Smooth muscle cell of the brain vasculature (primary cell): Measurements from ENCODE around the gene RNF175.
A peak's percentile ranks its signal among the peaks of the same experiment; 100 is the strongest.

Experiments
- DNase-seq: peaks from one replicate; pipeline ENCODE4 v3.0.0-alpha.2; 2012; ENCODE audit warnings: low read depth, low spot score

The RNF175 gene

DNA sequence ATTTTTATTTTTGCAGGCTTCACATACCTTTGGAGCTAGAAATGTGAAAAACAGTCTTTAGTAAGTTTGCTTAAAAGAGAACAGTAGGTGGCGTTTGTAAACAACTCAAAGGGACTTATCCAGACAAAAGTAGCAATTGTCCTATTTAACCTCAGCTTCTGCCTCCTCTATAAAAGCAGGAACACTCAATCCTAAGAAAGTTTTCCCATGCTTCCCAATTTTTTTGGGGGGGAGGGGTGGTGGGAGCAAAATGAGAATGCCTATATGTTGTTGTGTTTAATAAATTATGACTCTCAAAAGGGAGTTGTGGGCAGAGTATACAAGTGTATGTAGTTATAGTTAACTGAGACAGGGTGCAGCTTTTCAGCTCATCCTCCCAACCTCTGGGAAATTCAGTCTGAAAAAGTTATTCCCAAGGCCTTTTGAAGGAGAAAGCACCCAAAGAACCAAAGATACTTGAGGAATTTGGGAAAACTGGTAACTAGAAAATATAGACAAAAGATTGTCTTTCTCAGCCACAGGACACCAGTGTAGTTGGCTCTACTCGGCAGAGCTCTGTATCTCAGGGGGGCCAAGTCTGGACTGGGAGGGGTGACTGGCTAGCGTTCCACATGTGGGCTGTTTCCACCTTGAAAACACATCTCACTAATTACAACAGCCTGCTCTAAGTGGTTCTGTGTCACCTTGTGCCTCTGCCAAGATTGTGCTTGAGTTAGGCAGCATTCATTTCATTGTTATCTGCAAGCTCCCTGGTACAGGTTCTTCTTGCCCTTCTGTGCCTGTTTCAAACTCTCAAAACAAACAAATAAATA, 26.3 kb upstream of the RNF175 start:
- DNase-seq: no peak

DNA sequence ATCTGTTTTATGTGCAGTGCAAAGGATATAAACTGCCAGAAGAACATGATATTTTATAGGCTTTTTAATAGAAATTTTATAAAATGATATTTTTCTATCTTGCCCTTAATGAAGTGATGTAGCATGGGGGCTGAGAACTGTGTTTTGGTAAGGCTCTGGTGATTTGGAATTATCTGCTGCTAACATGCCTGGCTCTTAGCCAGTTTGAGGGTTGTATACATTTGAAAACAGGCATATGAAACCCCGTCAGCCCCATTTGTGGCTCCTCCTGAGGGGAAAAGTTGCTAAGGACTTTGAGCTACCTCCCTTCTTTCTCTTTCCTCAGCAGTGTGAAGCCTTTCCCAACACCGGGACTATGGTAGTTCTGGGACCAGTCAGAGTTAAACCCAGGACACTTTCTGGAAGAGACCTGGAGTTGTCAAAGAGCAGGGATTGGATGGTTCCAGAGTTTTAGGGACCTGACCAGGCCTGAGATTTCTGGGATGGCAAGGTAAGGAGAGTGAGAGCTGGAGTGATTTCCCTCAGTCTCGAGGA, 24.4 kb upstream of the RNF175 start:
- DNase-seq: no peak

DNA sequence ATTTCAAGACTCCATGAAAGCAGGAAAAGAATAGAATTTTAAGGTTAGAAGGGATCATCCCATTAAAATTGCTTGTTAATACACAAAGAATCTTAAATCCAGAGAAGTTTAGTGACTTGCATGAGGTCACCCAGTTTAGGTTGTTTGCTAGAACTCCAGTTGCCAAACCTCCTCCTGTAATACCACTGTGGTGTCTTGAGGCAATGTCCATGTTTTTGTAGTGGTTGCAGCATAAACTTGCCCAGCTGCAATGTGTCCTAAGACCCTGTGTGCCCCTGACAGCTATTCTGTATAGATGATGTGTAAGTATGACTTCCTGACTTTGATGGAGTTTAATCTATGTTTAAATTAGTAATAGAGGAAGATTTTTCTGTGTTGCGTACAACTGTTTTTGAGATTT, 22.8 kb upstream of the RNF175 start:
- no peak for DNase-seq

DNA sequence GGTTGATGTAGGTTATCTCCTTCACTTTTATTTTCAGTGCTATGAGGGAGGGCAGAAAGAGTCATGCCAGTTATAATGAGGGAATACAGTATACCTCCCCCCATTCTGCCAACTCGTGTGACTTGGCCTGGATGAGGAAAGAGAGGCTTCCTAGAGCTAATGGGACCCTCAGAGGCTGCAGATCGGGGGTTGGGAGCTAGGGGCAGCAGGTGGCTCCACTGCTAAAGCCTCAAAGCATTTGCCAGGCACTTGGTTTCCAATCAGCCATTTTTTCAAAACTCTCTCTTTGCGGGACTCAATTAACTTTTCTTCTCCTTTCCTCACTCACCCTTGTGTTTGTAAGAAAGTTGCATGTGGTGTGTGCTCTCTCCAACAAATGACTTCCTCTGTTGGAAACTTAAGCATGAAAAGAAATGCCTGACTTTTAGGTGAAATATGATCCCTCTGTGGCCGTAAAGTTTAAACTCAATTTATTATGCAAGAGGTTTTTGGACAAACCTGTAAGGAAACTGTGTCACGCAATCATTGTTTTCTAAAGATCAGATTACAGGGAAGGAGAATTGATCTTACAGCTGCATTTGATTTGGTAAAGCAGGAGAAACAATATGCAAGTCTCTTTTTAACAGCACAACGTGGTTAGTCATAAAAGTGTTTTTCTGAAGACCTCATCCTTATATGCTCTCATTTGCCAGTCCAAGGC, 22.0 kb upstream of the RNF175 start:
- DNase-seq: no peak

DNA sequence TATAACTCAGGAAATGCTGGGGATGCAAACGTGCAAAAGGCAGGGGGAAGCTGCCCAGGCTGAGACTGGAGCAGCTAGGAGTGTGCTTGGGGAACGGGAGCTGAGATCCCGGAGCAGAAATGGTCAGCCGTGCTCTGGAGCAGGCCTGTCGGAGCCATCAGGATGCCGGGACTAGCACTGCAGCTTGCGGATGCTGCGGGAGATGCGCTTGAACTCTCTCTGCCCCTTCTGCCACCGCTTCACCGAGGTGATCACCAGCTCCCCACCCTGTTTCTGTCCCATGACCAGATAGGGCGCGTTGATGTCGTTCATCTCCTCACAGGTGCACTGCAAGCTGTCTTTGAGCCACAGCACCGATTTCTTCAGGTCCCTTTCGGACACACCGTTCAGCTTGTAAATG, 21.5 kb upstream of the RNF175 start:
- DNase-seq: no peak

DNA sequence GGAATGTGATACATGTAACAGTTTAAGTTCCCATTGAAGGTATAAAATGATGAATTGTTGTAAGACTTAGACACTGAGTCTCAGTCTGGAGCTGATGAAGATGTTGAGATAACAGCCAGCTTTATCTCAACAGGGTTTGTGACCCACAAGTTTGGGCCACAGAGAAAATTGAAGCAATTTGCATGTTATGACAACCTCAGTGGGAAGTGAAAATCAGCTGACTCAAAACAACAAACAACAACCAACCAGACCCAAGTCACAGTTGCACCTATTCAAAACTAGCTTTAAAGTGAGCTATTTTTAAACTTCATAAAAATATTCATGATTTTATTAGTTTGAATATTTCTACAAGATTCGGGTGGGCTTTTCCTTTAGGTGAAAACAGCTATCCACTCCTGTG, 21.1 kb upstream of the RNF175 start:
- DNase-seq: no peak

DNA sequence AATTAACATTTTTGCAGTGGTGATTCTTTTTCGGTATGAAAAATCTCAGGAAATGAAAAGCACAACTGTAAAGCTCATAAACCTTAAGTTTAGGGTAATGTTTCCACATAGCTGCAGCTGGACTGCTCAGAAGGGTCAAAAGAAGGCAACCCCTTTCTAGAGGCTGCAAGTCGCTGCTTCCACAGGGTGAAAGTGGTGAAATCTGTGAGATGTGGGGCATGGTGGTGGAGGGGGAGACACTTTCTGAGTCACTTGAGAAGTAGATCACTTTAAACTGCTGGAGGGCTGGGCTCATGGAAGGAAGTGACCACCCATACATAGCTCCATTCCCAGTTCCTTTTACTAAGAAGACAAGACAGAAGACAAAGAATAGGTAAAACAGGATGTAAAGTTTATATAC, 20.4 kb upstream of the RNF175 start:
- DNase-seq: no peak

DNA sequence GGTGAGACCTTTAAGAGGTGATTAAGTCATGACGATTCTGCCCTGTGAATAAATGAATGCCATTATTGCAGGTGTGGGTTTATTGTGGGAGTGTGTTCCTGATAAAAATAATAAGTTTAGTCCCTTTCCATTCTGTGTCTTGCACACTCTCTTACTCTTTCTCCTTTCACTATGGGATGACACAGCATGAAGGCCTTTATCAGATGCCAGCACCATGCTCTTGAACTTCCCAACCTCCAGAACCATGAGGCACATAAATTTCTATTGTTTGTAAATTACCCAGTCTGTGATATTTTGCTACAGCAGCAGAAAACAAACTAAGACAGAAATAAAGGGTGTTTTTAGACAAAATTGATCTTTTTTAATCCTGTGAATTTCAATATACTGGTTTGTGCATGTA, 18.6 kb upstream of the RNF175 start:
- DNase-seq: no peak

DNA sequence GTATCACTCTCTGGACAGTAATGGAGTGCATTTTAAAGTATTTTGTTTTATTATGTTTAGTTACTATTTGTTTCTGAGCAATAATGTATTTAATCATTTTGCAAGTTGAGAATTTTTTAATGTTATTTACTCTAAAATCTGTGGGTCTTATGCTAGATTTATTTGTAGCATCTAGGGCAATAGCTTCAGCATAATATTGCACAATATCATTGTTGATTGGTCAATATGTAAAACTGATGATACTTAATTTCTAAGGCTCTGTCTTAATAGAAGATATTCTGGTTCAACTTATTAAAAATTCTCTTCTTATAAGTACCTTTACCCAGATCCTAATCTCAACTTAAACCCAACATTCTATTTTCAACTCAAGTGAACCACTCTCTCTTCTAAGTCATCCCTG, 17.6 kb upstream of the RNF175 start:
- no peak for DNase-seq

DNA sequence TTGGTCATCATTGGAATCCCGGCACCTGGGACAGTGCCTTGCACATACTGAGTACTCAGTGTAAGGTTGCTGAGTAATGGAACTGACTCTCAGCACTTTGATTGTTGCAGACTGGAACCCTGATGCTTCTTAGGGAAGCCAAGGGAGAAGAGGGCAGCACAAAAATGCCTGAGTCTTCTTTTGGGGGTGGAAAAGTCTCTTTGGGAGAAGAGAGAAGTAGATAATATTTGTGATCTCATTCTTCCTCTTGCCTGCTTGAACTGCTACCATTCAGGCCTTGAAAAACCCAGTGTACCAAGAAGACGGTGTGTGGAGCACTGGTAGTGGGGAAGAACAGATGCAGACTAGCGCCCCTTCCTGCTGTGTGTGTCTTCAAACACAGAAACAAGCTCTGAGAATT, 16.8 kb upstream of the RNF175 start:
- no peak for DNase-seq

DNA sequence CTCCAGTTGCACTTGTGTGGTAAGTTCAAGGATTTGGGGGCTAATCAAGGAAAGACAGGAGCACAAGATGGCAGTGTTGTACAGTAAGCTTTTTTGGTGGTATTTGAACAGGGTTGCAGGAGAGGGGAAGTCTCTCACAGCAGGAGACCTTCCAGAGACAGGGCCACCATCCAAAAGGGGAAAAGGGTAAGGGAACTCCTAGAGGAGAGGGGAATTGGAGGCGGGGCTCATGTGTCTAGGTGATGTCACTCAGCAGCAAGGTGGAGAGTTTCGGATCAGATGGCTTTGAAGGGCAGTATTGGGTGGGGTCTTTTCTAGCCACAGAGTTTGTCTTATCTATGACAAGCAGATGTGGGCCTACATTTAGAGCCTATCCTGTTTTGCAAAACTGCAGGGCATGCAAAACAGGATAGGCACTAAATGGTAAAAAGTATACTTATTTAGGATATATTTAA, 13.4 kb upstream of the RNF175 start:
- DNase-seq: no peak

DNA sequence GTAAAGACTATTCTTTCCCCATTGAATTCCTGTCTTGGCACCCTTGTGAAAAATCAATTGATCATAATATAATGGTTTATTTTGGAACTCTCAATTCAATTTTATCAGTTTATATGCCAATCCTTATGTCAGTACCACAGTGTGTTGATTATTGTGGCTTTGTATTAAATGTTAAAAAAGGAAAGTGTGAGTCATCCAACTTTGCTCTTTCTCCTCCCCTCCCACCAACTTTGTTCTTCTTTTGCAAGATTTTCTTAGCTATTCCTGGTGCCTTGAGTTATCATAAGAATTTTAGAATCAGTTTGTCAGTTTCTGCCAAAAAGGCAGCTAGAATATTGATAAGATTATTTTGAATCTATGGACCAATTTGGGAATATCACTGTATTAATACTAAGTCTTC, 11.2 kb upstream of the RNF175 start:
- no peak for DNase-seq

DNA sequence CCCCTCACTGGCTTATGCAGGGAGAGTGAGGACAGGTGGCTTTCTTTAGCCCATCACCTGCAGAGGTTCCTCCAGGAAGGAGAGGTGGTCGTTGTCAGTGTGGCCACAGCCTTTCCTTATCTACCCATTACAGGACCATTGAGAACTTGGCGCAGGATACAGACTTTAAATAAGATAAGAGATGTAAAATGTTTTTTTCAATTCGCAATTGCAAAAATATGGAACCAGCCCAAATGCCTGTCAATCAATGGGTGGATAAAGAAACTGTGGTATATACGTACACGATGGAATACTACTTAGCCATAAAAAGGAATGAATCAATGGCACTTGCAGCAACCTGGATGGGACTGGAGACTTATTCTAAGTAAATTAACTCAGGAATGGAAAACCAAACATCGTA, 6.9 kb upstream of the RNF175 start:
- DNase-seq: no peak

DNA sequence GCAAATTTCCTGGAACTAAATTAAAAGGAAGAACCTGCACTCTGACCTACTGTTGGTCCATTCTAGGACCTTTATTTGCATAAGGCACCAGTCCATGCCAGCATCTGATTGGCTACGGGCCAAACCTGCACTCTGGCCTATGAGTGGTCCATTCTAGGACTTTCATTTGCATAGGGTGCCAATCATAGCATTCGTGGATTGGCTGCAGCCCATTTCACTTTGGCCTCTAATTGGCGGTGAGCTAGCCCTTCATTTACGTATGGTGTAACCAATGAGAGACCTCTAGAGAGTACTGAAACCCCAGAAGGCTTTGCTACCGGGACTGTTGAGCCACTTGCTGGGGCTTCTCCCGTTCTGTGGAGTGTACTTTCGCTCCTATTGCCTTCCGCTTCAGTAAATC, 6.1 kb upstream of the RNF175 start:
- no peak for DNase-seq

DNA sequence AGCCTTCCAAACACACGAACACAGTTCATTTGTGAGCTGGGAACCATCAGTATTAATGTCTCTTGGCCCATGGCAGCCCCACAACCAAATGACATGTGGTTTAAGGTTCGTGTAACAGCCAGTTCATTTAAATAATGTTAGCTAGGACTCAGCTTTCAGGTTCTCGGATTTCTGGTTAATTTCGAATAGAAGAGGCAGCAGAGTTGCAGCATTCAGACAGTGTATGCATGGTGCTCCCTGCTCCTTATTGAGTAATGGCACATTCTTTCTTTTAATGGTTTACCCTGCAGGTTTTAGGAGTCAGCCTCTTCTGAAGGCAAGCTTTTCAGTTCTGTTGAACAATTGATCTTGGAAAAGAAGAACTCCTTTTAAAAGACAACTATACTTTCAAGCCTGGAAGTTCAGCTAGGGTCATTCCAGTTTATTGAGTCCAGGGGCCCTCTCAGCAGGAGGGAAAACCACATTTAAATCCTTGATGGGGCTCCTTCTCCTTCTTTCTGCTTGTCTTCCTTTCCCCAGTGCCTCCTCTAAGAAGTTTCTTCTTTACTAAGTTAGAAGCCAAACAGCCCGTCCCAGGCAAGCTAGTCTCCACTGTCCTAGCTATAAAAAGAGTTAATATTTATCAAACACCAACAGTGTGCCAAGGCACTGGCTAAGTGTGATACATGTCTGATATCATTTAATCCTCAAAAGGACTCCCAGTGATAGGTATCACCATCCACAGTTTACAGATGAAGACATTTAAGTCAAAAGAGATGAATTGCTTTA, 5.0 kb upstream of the RNF175 start:
- no peak for DNase-seq

DNA sequence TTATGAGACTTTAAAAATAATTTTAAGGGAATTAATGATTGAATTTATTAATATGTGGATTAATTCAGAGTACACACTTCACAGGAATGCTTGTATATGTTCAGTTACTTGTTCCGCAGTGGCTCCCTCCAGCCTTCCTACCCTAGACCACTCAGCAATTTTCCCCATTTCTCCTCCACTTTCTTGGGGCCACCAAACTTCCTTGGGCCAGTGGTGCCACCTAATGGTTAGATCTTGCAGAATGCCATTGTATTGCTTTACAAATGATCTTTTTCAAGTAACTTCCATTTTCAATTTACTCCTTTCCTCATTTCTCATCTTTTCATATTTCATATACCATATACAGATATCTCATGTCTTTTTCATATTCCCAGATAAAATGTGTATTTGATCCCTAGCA, 3.6 kb upstream of the RNF175 start:
- no peak for DNase-seq

DNA sequence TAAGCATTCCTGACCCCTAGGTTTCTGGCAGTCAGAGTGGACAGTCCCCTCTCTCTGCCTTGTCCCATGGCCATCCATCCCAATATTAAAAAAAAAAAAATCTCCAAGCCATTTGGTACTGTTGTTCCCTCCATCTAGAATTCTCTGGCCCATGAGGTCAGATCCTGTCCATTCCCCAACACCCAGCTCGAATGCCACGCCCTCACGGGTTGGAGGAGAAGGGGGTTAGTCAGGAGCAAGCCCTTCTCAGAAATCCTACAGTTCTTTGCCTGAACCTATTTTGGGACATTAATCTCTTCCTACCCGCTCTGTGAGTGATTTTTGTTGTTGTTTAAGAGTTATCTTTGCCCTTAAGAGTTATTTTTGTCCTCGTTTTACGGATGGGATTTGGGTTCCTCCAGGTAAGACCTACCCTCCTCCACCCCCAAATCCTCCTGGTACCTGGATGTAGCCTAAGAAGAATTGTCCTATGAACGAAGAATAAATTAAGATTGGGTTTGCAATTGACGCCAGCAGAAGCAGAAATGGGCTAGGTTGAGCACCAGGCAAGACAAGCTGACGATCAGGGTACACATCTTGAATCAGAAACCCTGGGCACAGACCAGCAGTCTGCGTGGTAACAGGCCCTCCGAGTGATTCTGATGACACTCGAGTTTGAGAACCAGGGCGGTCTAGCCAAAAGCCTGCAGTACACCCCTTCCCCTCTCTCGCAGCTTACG, 977 bp downstream of the RNF175 start:
- no peak for DNase-seq

DNA sequence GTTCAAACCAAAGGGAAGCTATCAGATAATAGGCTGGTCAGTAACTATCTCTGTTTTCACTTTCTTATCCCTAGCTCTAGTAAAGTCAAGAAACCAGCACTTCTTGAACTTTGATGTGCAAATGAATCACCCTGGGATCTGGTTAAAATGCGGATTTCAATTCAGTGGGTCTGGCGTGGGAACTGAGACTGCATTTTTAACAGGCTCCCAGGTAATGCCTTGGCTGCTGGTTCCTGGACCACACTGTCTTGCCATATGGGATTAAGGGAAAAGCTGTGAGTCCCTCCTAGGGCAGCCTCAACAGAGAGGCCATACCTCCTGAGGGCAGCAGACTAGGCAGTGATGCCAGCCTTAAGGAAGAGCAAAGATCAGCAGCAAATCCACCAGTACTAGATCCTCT, 1.7 kb downstream of the RNF175 start:
- DNase-seq: no peak

DNA sequence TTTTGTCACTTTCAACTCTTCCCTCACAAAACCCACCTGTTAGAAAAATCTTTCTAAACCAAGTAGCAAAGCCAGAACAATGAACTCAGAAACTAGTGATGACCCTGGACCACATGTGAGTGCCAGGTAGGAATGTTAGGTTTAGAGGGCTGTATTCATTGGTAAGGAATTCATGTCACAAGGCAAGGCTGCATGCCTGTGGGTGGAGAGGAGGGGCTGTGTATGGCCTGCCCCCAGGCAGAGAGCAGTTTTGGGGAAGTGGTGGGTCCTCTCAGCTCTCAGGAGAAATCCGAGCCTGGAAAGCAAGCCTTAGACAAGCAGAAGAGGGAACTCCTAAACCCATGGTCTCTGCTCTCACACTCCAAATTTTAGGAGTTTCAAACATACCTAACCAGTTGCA, 2.4 kb downstream of the RNF175 start:
- DNase-seq: no peak

DNA sequence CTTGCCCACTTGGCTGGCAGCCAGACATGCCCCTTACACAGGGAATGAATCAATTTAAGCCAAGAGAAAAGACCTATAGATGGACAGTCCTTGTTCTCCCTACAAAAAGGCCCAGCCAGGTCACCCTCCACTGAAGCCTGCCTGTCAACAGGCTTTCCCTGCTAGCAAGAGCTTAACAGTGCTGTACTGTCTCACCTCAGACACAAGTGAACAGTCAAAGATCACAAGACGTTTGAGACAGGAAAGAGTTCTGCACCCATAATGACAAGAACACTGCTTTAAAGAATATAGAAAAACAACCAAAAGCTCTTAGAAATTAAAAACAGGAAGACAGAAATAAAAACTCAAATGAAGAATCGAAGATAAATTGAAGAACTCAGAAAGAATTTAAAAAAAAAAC, 4.6 kb downstream of the RNF175 start:
- no peak for DNase-seq

DNA sequence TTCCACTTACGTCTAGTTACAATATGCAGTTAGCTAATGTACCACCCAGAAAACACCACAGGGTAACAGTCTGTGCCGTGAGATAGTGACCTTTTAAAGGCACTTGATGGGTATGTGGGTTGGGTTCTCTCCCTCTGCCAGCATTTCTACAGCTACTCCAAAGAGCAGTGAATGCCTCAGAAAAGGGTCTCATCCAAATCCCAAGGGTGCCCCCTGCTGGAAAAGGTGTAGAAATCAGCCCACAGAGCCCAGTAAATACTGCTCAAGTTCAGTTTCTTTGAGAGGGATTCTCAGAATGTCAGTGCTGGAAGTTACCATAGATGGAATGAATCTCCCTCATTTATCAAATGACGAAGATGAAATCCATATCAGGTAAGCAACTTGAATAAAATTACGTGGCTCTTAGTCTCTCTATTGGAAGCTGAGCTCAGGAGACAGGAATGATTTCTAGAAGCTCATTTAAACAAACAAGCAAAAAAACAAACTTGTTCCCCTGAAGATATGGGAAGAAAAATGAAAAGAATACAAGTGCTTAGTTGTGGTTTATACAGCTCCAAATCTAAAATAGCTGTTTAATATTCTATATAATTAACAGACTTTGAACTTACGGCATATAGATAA, 9.5 kb downstream of the RNF175 start:
- peak; percentile 72 for DNase-seq
